ENCODE results near the gene FAM149A.

GRCh38 chr4:186058253-186058979 lies 46.1 kb upstream of the FAM149A start:
- TF ChIP-seq CEBPB (IDR thresholded peaks at IDR 0.05; ENCODE audit: borderline replicate concordance in 1 of 2, low read depth in 2 of 2, low read length in 2 of 2): no peak
- no peak for TF ChIP-seq ASH2L (IDR thresholded peaks at IDR 0.05; ENCODE audit: borderline replicate concordance, low read depth)
- TF ChIP-seq POLR2AphosphoS5 (IDR thresholded peaks at IDR 0.05; ENCODE audit: low read length): no peak
- no peak for TF ChIP-seq RFX5 (IDR thresholded peaks at IDR 0.05; ENCODE audit: low read depth, low read length)
- TF ChIP-seq RAD21 (IDR thresholded peaks at IDR 0.05; ENCODE audit: insufficient read depth, low read depth, low read length): no peak
- no peak for TF ChIP-seq BMI1 (IDR thresholded peaks at IDR 0.05; ENCODE audit: borderline replicate concordance)
- peak in 1 of 2 experiments; percentile 19; a peak in 1 of 4 replicates for TF ChIP-seq BHLHE40 (IDR thresholded peaks at IDR 0.05; ENCODE audit: borderline replicate concordance in 1 of 2, low read depth in 2 of 2, low read length in 1 of 2)

Measured in GM12878 (cell line).